HepG2 (cell line): Measurements from ENCODE around the gene CAPN10. TPM values are rescaled to one million over a fixed set of nuclear protein-coding genes. Genes with fewer than 3 reads are reported as not detected.

Experiments
- ATAC-seq: fragments of 200-7000 bp; cut with Tn5 transposase; 3 replicates; pipeline ENCODE4 v1.9.1; 2020; ENCODE audit warnings: mild to moderate bottlenecking, moderate library complexity
- BruUV-seq: library from RNA; stranded (reverse); fragments of 400-500 nt; replicated peaks from 2 replicates; lab custom pipeline; 2021; lab: Mats Ljungman, UMichigan
- CTCF ChIA-PET: fragments of 300-600 bp; formaldehyde crosslinking; extraction: SDS; loops from one replicate; lab custom pipeline; 2021; ENCODE audit warnings: low total read pairs, inconsistent platforms, low intra/inter-chr PET ratio; lab: Yijun Ruan, JAX
- POLR2A ChIA-PET: fragments of 350-600 bp; sonication (Branson Sonifier 250); formaldehyde crosslinking; loops from one replicate; lab custom pipeline; 2020; ENCODE audit warnings: antibody characterized with exemption, inconsistent platforms; lab: Yijun Ruan, JAX
- DNase-seq: peaks from one replicate; pipeline ENCODE4 v3.0.0-alpha.2; 2015; ENCODE audit warnings: low spot score
- FAIRE-seq: peaks from 3 replicates; lab custom pipeline; 2011; peaks lifted over from hg19 to GRCh38; lab: Jason Lieb, UNC
- H2AFZ ChIP-seq: one replicate; pipeline ENCODE4 v1.6.1; 2011; ENCODE audit warnings: low read length, inconsistent platforms
- H3K27ac ChIP-seq: fragments of 300-600 bp; 3 replicates; pipeline ENCODE4 v1.8.0; 2011; ENCODE audit warnings: mixed run types, mild to moderate bottlenecking, mixed read lengths, low read length, inconsistent platforms; ENCODE audit not compliant: insufficient read depth; ENCODE audit errors: extremely low read length
- H3K27me3 ChIP-seq, 2 experiments: fragments of 200-600 bp in 1 of 2; 2 replicates in 1 of 2; 3 replicates in 1 of 2; pipeline versions ENCODE4 v1.6.0 to v1.8.0; 2011; ENCODE audit warnings: low read length in 2 of 2, mild to moderate bottlenecking in 2 of 2, moderate library complexity in 2 of 2, inconsistent platforms in 1 of 2; ENCODE audit not compliant: insufficient read depth in 2 of 2, control insufficient read depth in 1 of 2
- H3K36me3 ChIP-seq, 2 experiments: fragments of 200-600 bp in 1 of 2; replicated peaks in 1 of 2; 2 replicates in 1 of 2; 3 replicates in 1 of 2; pipeline versions ENCODE4 v1.5.1 to v1.8.0; 2011; ENCODE audit warnings: low read length in 2 of 2, inconsistent platforms in 1 of 2; ENCODE audit not compliant: insufficient read depth in 2 of 2, control insufficient read depth in 1 of 2
- H3K4me1 ChIP-seq: 2 replicates; pipeline ENCODE4 v1.5.1; 2012; ENCODE audit warnings: low read length, inconsistent platforms; ENCODE audit not compliant: insufficient read depth
- H3K4me2 ChIP-seq: 2 replicates; pipeline ENCODE4 v1.6.0; 2011; ENCODE audit warnings: low read depth, low read length, inconsistent platforms
- H3K4me3 ChIP-seq, 3 experiments: fragments of 200-600 bp in 1 of 3; sonication (generic), shearing (Covaris generic) in 1 of 3; replicated peaks in 1 of 3; 2 replicates each; pipeline ENCODE4 v1.5.1; 2011 to 2016; ENCODE audit warnings: low read length in 3 of 3, inconsistent platforms in 2 of 3, low read depth in 2 of 3, mild to moderate bottlenecking in 2 of 3, control low read depth in 1 of 3, mixed read lengths in 1 of 3; ENCODE audit not compliant: insufficient read depth in 1 of 3
- H3K79me2 ChIP-seq: one replicate; pipeline ENCODE4 v1.6.1; 2011; ENCODE audit warnings: low read length, inconsistent platforms; ENCODE audit not compliant: insufficient read depth
- H3K9ac ChIP-seq: 2 replicates; pipeline ENCODE4 v1.6.0; 2011; ENCODE audit warnings: mild to moderate bottlenecking, low read depth, low read length, inconsistent platforms; ENCODE audit not compliant: insufficient read depth
- H3K9me3 ChIP-seq: 2 replicates; pipeline ENCODE4 v1.5.1; 2012; ENCODE audit warnings: mild to moderate bottlenecking, low read length
- H4K20me1 ChIP-seq: 2 replicates; pipeline ENCODE4 v1.6.0; 2011; ENCODE audit warnings: inconsistent platforms, mild to moderate bottlenecking, low read length, moderate library complexity; ENCODE audit not compliant: insufficient read depth
- ARNT ChIP-seq: fragments of 450-650 bp; IDR thresholded peaks from 2 replicates; pipeline ENCODE4 v1.6.1; 2017
- CCAR2 ChIP-seq: fragments of 200-400 bp; formaldehyde crosslinking; optimal IDR thresholded peaks from 2 replicates; pipeline ENCODE3; 2018; ENCODE audit warnings: low read depth, mild to moderate bottlenecking, low read length, moderate library complexity
- FIP1L1 ChIP-seq: fragments of 200-400 bp; formaldehyde crosslinking; IDR thresholded peaks from 2 replicates; pipeline ENCODE4 v1.6.1; 2018; ENCODE audit warnings: low read depth, mild to moderate bottlenecking, low read length, moderate library complexity, borderline replicate concordance; ENCODE audit not compliant: insufficient read depth
- KLF15 ChIP-seq: sonication (generic); formaldehyde crosslinking; IDR thresholded peaks from 2 replicates; pipeline ENCODE4 v1.8.1; 2023; ENCODE audit warnings: borderline replicate concordance, mild to moderate bottlenecking, inconsistent platforms, missing genetic modification reagents, mixed read lengths
- PCBP2 ChIP-seq: fragments of 200-400 bp; formaldehyde crosslinking; optimal IDR thresholded peaks from 2 replicates; pipeline ENCODE3; 2018; ENCODE audit warnings: low read length, low read depth; ENCODE audit not compliant: poor library complexity, severe bottlenecking
- PHB2 ChIP-seq: fragments of 450-650 bp; IDR thresholded peaks from 2 replicates; pipeline ENCODE4 v1.6.1; 2018; ENCODE audit not compliant: partially characterized antibody
- PITX1 ChIP-seq: sonication (generic); formaldehyde crosslinking; IDR thresholded peaks from 2 replicates; pipeline ENCODE4 v1.5.1; 2020; ENCODE audit warnings: mild to moderate bottlenecking, missing genetic modification reagents
- ZFP36L1 ChIP-seq: sonication (generic); formaldehyde crosslinking; IDR thresholded peaks from 2 replicates; pipeline ENCODE4 v1.8.0; 2022; ENCODE audit warnings: mild to moderate bottlenecking, missing genetic modification reagents, moderate library complexity
- ZNF256 ChIP-seq: sonication (generic); formaldehyde crosslinking; conservative IDR thresholded peaks from 2 replicates; pipeline ENCODE4 v1.4.0; 2020; ENCODE audit warnings: missing genetic modification reagents
- ZNF772 ChIP-seq: sonication (generic); formaldehyde crosslinking; IDR thresholded peaks from 2 replicates; pipeline ENCODE4 v1.5.0; 2020; ENCODE audit warnings: mild to moderate bottlenecking, missing genetic modification reagents
- ZNF773 ChIP-seq: sonication (generic); formaldehyde crosslinking; IDR thresholded peaks from 2 replicates; pipeline ENCODE4 v1.4.0; 2020; ENCODE audit warnings: missing genetic modification reagents, borderline replicate concordance
- WGBS: methylation state at CpG from one replicate; pipeline ENCODE4 v1.1.6; 2017; ENCODE audit warnings: low lambda C conversion rate; 5-methylcytosine and 5-hydroxymethylcytosine counted together
- in situ Hi-C: cut with HindIII; loops from 2 replicates; pipeline ENCODE4 v1.10.0; 2017; ENCODE audit warnings: low pct_unique_long_range_greater_than_20kb; ENCODE audit not compliant: extremely low pct_ligation_motif_present
- intact Hi-C: fragments of 100-400 bp; cut with micrococcal nuclease; formaldehyde crosslinking; loops from one replicate; pipeline ENCODE4 v1.10.0; 2022; ENCODE audit not compliant: unreplicated experiment
- polyA plus RNA-seq, 8 experiments: library from polyadenylated mRNA; depleted of rRNA in 3 of 8; stranded (reverse) in 7 of 8; unstranded in 1 of 8; fragments of >200 nt; fragmentation: Illumina TruSeq in 4 of 8; extraction: Trizol in 4 of 8; gene quantifications; 2 replicates each; pipeline versions ENCODE4 v1.2.1 to v1.2.3, GENCODE V29; 2011 to 2016; ENCODE audit warnings: low read depth in 4 of 8, missing spikeins in 1 of 8, mixed read lengths in 1 of 8; ENCODE audit not compliant: insufficient read depth in 1 of 8
- total RNA-seq, 5 experiments: library from RNA; depleted of rRNA; stranded (reverse); fragments of >200 nt; fragmentation: Illumina TruSeq; extraction: Trizol; gene quantifications; 2 replicates each; pipeline ENCODE4 v1.2.3, GENCODE V29; 2016; ENCODE audit warnings: low read depth in 1 of 5
- TF ChIP-seq, protein P1 (sequence below): fragments of 450-650 bp; IDR thresholded peaks from 2 replicates; pipeline ENCODE4 v1.6.1; 2017
- TF ChIP-seq, protein P2 (sequence below): sonication (generic); formaldehyde crosslinking; IDR thresholded peaks from 2 replicates; pipeline ENCODE4 v1.8.0; 2022; ENCODE audit warnings: mild to moderate bottlenecking, missing genetic modification reagents; ENCODE audit not compliant: insufficient replicate concordance
- TF ChIP-seq, protein P3 (sequence below): conservative IDR thresholded peaks from 2 replicates; pipeline ENCODE4 v1.6.1; 2018; ENCODE audit warnings: missing genetic modification reagents

Gene CAPN10
- total and polyA plus RNA-seq, 2 of the 13 experiments (the other 11 are each of a cell fraction or from before 2014, with no cell fraction given), result 27.6 to 32.4 TPM

DNA sequence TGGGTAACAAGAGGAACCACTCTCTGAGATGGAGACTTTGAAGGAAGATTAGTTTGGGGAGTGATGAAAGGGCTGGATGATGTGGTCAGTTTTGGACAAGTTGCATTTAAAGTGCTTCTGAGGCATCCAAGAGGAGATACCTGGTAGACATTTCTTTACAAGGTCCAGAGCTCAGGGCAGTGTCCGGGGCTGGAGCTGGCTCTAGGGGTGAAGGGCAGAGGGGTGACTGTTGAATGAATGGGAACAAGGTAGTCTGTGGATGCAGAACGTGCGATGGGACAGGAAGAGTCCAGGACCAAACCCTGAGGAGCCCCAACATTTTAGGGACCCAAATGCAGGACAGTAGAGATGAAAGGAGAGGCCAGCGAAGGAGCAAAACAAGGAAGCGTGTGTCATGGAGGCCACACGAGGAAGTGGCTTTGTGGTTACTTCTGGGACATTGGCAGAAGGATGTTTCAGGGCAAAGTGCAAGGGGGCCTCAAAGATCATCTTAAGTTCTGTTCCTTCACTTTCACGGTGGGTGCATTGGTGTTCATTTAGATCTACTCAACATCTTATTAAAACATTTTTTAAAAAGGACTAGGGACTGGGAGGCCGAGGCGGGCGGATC, 25.2 kb downstream of the CAPN10 start:
- Histone ChIP-seq H3K27me3 (no peaks in the 10 kb centered on the region), H3K79me2 (peaks cover 54% of the 10 kb centered on the region), H4K20me1 (peaks cover 7% of the 10 kb centered on the region; the same call in 1 of the 2 replicates), H3K9me3 (peaks cover 9% of the 10 kb centered on the region), H3K36me3 (peaks cover 14 to 46% of the 10 kb centered on the region in 2 experiments), H3K27ac (no peak overlapping the region), H3K4me2 (no peak overlapping the region), H3K4me1 (peaks cover 49% of the 10 kb centered on the region), H3K9ac (no peak overlapping the region), H3K4me3 (no peak overlapping the region), H2AFZ (no peak overlapping the region)
- WGBS, result 91% methylated on average over 10 of the region's 10 CpGs
- POLR2A ChIA-PET, result interaction anchor here (1.9 kb wide), 1 partner anchor 7 kb away, joined by 4 read pairs; no protein-coding TSS in a partner anchor
- no TSS peak for BruUV-seq
- TF ChIP-seq ZFP36L1 (CRISPR knock-in tag) (no peak), CCAR2 (no peak), ZNF256 (CRISPR knock-in tag) (no peak), PITX1 (CRISPR knock-in tag) (no peak), ZNF773 (CRISPR knock-in tag) (no peak), ZNF772 (CRISPR knock-in tag) (no peak), KLF15 (CRISPR knock-in tag) (no peak)
- no peak for ATAC-seq
- DNase-seq, result no peak
- FAIRE-seq, result no peak
- intact Hi-C loops (no loop called here), in situ Hi-C loops (no loop called here)
- CTCF ChIA-PET, result no interaction called here

DNA sequence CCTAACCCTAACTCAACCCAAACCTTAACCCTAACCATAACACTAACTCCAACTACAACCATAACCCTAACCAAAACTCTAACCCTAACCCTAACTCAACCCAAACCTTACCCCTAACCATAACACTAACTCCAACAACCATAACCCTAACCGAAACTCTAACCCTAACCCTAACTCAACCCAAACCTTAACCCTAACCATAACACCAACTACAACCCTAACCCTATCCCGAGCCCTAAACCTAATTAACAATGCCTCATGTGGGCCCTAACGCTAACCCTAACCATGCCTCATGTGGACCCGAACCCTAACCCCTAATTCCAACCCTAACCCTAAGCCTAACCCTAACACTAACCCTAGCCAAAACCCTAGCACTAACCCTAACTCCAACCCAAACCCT, 27.2 kb downstream of the CAPN10 start:
- ChIA-PET CTCF (no interaction called here), POLR2A (interaction anchor here (1.0 to 1.9 kb wide), 3 partner anchors 9 to 13 kb away, joined by 3 to 4 read pairs (median 3); no protein-coding TSS in a partner anchor)
- in situ Hi-C loops (no loop called here), intact Hi-C loops (no loop called here)
- no peak for DNase-seq
- H3K27me3 ChIP-seq, result no peaks in the 10 kb centered on the region
- no peak overlapping the region for H3K4me2 ChIP-seq
- no TSS peak for BruUV-seq
- peak; percentile 46 for FAIRE-seq
- peaks cover 22% of the 10 kb centered on the region for H3K9me3 ChIP-seq
- ATAC-seq, result no peak
- H3K9ac ChIP-seq, result no peak overlapping the region
- H4K20me1 ChIP-seq, result peaks cover 5% of the 10 kb centered on the region; the same call in 1 of the 2 replicates
- H3K4me1 ChIP-seq, result peaks cover 28% of the 10 kb centered on the region
- H2AFZ ChIP-seq, result no peak overlapping the region
- 75% methylated on average over 4 of the region's 4 CpGs for WGBS
- H3K27ac ChIP-seq, result no peak overlapping the region
- peaks cover 33% of the 10 kb centered on the region for H3K79me2 ChIP-seq
- no peak overlapping the region for H3K4me3 ChIP-seq
- peaks cover 20 to 61% of the 10 kb centered on the region in 2 experiments for H3K36me3 ChIP-seq
- TF ChIP-seq, protein P1, sequence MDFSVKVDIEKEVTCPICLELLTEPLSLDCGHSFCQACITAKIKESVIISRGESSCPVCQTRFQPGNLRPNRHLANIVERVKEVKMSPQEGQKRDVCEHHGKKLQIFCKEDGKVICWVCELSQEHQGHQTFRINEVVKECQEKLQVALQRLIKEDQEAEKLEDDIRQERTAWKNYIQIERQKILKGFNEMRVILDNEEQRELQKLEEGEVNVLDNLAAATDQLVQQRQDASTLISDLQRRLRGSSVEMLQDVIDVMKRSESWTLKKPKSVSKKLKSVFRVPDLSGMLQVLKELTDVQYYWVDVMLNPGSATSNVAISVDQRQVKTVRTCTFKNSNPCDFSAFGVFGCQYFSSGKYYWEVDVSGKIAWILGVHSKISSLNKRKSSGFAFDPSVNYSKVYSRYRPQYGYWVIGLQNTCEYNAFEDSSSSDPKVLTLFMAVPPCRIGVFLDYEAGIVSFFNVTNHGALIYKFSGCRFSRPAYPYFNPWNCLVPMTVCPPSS, result 0 out of 2 replicates have a peak, but pooled peaks have one; percentile 42
- TF ChIP-seq ARNT, result 0 out of 2 replicates have a peak, but pooled peaks have one; percentile 10
- TF ChIP-seq, protein P2, sequence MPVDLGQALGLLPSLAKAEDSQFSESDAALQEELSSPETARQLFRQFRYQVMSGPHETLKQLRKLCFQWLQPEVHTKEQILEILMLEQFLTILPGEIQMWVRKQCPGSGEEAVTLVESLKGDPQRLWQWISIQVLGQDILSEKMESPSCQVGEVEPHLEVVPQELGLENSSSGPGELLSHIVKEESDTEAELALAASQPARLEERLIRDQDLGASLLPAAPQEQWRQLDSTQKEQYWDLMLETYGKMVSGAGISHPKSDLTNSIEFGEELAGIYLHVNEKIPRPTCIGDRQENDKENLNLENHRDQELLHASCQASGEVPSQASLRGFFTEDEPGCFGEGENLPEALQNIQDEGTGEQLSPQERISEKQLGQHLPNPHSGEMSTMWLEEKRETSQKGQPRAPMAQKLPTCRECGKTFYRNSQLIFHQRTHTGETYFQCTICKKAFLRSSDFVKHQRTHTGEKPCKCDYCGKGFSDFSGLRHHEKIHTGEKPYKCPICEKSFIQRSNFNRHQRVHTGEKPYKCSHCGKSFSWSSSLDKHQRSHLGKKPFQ (CRISPR knock-in tag), result no peak
- TF ChIP-seq PHB2, result no peak
- TF ChIP-seq FIP1L1, result no peak
- TF ChIP-seq, protein P3, sequence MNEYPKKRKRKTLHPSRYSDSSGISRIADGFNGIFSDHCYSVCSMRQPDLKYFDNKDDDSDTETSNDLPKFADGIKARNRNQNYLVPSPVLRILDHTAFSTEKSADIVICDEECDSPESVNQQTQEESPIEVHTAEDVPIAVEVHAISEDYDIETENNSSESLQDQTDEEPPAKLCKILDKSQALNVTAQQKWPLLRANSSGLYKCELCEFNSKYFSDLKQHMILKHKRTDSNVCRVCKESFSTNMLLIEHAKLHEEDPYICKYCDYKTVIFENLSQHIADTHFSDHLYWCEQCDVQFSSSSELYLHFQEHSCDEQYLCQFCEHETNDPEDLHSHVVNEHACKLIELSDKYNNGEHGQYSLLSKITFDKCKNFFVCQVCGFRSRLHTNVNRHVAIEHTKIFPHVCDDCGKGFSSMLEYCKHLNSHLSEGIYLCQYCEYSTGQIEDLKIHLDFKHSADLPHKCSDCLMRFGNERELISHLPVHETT (CRISPR knock-in tag), result no peak
- TF ChIP-seq PCBP2, result peak; percentile 92
